CD14-positive monocyte (primary cell): ENCODE results near the gene CASK. TPM values are rescaled to one million over a fixed set of nuclear protein-coding genes. Genes with fewer than 3 reads are reported as not detected.

Experiments used
- DNase-seq, 3 donors: peaks; one replicate each; pipeline ENCODE4 v3.0.0-alpha.2; 2011 to 2022
- H2AFZ ChIP-seq: 2 replicates; pipeline ENCODE4 v1.6.0; 2012; ENCODE audit warnings: mild to moderate bottlenecking, low read depth, low read length, inconsistent platforms; ENCODE audit not compliant: insufficient read depth, poor library complexity, severe bottlenecking
- H3K27ac ChIP-seq, 2 donors: 1 replicate in 1 of 2; 2 replicates in 1 of 2; pipeline ENCODE4 v1.5.1; 2012 to 2013; ENCODE audit warnings: low read length in 2 of 2, control low read depth in 1 of 2, inconsistent platforms in 1 of 2, low read depth in 1 of 2, mild to moderate bottlenecking in 1 of 2
- H3K27me3 ChIP-seq, 2 donors: one replicate each; pipeline versions ENCODE4 v1.6.0 to v1.6.1; 2011 to 2013; ENCODE audit warnings: low read length in 2 of 2; ENCODE audit not compliant: control insufficient read depth in 2 of 2, insufficient read depth in 2 of 2
- H3K36me3 ChIP-seq, 2 donors: replicated peaks in 1 of 2; 1 replicate in 1 of 2; 2 replicates in 1 of 2; pipeline versions ENCODE4 v1.5.1 to v1.6.1; 2012 to 2013; ENCODE audit warnings: low read length in 2 of 2, control low read depth in 1 of 2, inconsistent platforms in 1 of 2, mild to moderate bottlenecking in 1 of 2; ENCODE audit not compliant: insufficient read depth in 2 of 2, control insufficient read depth in 1 of 2
- H3K4me1 ChIP-seq, 2 donors: 1 replicate in 1 of 2; 2 replicates in 1 of 2; pipeline versions ENCODE4 v1.5.1 to v1.6.1; 2012 to 2013; ENCODE audit warnings: low read length in 2 of 2, control low read depth in 1 of 2, inconsistent platforms in 1 of 2, mild to moderate bottlenecking in 1 of 2, moderate library complexity in 1 of 2; ENCODE audit not compliant: insufficient read depth in 2 of 2, control insufficient read depth in 1 of 2
- H3K4me2 ChIP-seq: replicated peaks from 2 replicates; pipeline ENCODE3; 2012; ENCODE audit warnings: low read length, moderate library complexity, mild to moderate bottlenecking; ENCODE audit not compliant: poor library complexity, severe bottlenecking; ENCODE audit errors: extremely low read depth
- H3K4me3 ChIP-seq, 3 experiments: fragments of 200-600 bp in 1 of 3; sonication (generic) in 1 of 3; replicated peaks in 1 of 3; 1 replicate in 2 of 3; 2 replicates in 1 of 3; pipeline ENCODE4 v1.5.1; 2011 to 2013; ENCODE audit warnings: low read length in 3 of 3, mild to moderate bottlenecking in 3 of 3, control low read depth in 2 of 3, low read depth in 2 of 3, inconsistent platforms in 1 of 3, moderate library complexity in 1 of 3
- H3K79me2 ChIP-seq: 2 replicates; pipeline ENCODE4 v1.6.0; 2012; ENCODE audit warnings: mild to moderate bottlenecking, control low read depth, inconsistent platforms, low read length, moderate library complexity; ENCODE audit not compliant: insufficient read depth
- H3K9ac ChIP-seq: 2 replicates; pipeline ENCODE4 v1.6.0; 2017; ENCODE audit warnings: low read length, mild to moderate bottlenecking; ENCODE audit not compliant: insufficient read depth, poor library complexity, severe bottlenecking
- H3K9me3 ChIP-seq, 2 donors: replicated peaks in 1 of 2; 1 replicate in 1 of 2; 2 replicates in 1 of 2; pipeline versions ENCODE4 v1.5.1 to v1.6.1; 2012 to 2013; ENCODE audit warnings: low read length in 2 of 2, control low read depth in 1 of 2; ENCODE audit not compliant: control insufficient read depth in 1 of 2, insufficient read depth in 1 of 2
- H4K20me1 ChIP-seq: 2 replicates; pipeline ENCODE4 v1.6.0; 2012; ENCODE audit warnings: mild to moderate bottlenecking, low read length, control low read depth, moderate library complexity; ENCODE audit not compliant: insufficient read depth
- H3K27ac Mint-ChIP-seq, 7 donors: one replicate each; pipeline ENCODE4 v1.8.0; 2020; ENCODE audit warnings: mild to moderate bottlenecking in 7 of 7, mixed read lengths in 7 of 7, moderate library complexity in 6 of 7, inconsistent platforms in 2 of 7
- H3K27me3 Mint-ChIP-seq, 3 donors: one replicate each; pipeline ENCODE4 v1.8.0; 2021 to 2022; ENCODE audit warnings: low read depth in 3 of 3, mild to moderate bottlenecking in 3 of 3, mixed read lengths in 3 of 3, moderate library complexity in 3 of 3, inconsistent platforms in 1 of 3
- H3K36me3 Mint-ChIP-seq, 2 donors: one replicate each; pipeline ENCODE4 v1.8.0; 2020; ENCODE audit warnings: mixed read lengths in 2 of 2, inconsistent platforms in 1 of 2, mild to moderate bottlenecking in 1 of 2
- H3K4me1 Mint-ChIP-seq: one replicate; pipeline ENCODE4 v1.8.0; 2020; ENCODE audit warnings: mild to moderate bottlenecking, mixed read lengths
- H3K4me3 Mint-ChIP-seq, 2 donors: one replicate each; pipeline ENCODE4 v1.8.0; 2020; ENCODE audit warnings: mild to moderate bottlenecking in 2 of 2, mixed read lengths in 2 of 2, moderate library complexity in 1 of 2
- H3K9me3 Mint-ChIP-seq, 7 donors: one replicate each; pipeline ENCODE4 v1.8.0; 2020 to 2022; ENCODE audit warnings: mixed read lengths in 7 of 7, mild to moderate bottlenecking in 6 of 7, moderate library complexity in 6 of 7, inconsistent platforms in 2 of 7
- WGBS: methylation state at CpG from one replicate; pipeline ENCODE4 v1.1.5; 2013; ENCODE audit warnings: missing lambda C conversion rate; ENCODE audit not compliant: insufficient coverage; 5-methylcytosine and 5-hydroxymethylcytosine counted together
- intact Hi-C, 2 donors: fragments of 100-400 bp; cut with micrococcal nuclease; formaldehyde crosslinking; loops; one replicate each; pipeline versions ENCODE4 v1.15.0 to v1.15.1; 2023
- polyA plus RNA-seq, 3 donors: library from polyadenylated mRNA; depleted of rRNA in 1 of 3; unstranded in 2 of 3; stranded (reverse) in 1 of 3; fragments of 300-500 nt in 2 of 3; fragments of >200 nt in 1 of 3; fragmentation: Illumina TruSeq in 2 of 3; gene quantifications; 1 replicate in 2 of 3; 2 replicates in 1 of 3; pipeline ENCODE4 v1.2.3, GENCODE V29; 2012 to 2021
- TF ChIP-seq, protein P1 (sequence below): fragments of 200-600 bp; IDR thresholded peaks from one replicate; pipeline ENCODE4 v1.8.0; 2022; ENCODE audit warnings: antibody characterized with exemption, mild to moderate bottlenecking

Gene CASK
- polyA plus RNA-seq, 3 donors = 0.48 to 7.4 (median 2.5) TPM

DNA sequence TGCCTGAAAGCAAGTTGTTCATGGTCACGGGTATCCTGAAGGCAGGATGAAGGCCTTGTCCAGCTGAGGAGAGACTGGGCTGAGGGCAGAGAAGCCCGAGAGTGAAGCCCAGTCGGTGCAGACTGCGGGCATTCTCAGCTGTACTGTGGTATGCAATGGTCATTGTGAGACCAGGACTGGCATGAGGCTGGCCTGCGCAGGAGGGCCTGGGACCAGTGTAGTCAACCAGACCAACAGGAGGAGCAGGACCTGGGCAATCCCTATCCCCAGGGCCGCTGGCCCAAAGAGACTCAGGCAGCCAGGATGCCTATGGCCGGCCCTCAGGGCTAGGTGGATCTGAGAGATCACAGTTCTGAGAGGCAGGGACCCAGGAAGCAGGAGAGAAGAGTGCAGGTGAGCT, 394.6 kb downstream of the CASK start:
- H3K9ac ChIP-seq = no peak overlapping the region
- WGBS = 100% methylated on average over 3 of the region's 7 CpGs
- Mint-ChIP-seq H3K4me1 (peaks cover 2% of the 10 kb centered on the region), H3K36me3 (peaks cover 30 to 45% of the 10 kb centered on the region in 2 donors), H3K9me3 (no peaks in the 10 kb centered on the region), H3K27ac (peak overlapping the region in 1 of 7 donors; percentile 6), H3K4me3 (no peak overlapping the region), H3K27me3 (peaks cover 0 to 11% (median 0%) of the 10 kb centered on the region in 3 donors)
- H3K9me3 ChIP-seq = no peaks in the 10 kb centered on the region
- no peaks in the 10 kb centered on the region for H4K20me1 ChIP-seq
- H2AFZ ChIP-seq = no peak overlapping the region
- H3K4me1 ChIP-seq = no peaks in the 10 kb centered on the region
- no peak overlapping the region for H3K4me2 ChIP-seq
- no peak for DNase-seq
- H3K27me3 ChIP-seq = peaks cover 0 to 11% of the 10 kb centered on the region in 2 donors
- TF ChIP-seq, protein P1, sequence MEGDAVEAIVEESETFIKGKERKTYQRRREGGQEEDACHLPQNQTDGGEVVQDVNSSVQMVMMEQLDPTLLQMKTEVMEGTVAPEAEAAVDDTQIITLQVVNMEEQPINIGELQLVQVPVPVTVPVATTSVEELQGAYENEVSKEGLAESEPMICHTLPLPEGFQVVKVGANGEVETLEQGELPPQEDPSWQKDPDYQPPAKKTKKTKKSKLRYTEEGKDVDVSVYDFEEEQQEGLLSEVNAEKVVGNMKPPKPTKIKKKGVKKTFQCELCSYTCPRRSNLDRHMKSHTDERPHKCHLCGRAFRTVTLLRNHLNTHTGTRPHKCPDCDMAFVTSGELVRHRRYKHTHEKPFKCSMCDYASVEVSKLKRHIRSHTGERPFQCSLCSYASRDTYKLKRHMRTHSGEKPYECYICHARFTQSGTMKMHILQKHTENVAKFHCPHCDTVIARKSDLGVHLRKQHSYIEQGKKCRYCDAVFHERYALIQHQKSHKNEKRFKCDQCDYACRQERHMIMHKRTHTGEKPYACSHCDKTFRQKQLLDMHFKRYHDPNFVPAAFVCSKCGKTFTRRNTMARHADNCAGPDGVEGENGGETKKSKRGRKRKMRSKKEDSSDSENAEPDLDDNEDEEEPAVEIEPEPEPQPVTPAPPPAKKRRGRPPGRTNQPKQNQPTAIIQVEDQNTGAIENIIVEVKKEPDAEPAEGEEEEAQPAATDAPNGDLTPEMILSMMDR = no peak
- H3K27ac ChIP-seq = no peak overlapping the region
- peaks cover 14 to 39% of the 10 kb centered on the region in 2 donors for H3K36me3 ChIP-seq
- no peak overlapping the region for H3K4me3 ChIP-seq
- H3K79me2 ChIP-seq = no peaks in the 10 kb centered on the region
- intact Hi-C loops = no loop called here

DNA sequence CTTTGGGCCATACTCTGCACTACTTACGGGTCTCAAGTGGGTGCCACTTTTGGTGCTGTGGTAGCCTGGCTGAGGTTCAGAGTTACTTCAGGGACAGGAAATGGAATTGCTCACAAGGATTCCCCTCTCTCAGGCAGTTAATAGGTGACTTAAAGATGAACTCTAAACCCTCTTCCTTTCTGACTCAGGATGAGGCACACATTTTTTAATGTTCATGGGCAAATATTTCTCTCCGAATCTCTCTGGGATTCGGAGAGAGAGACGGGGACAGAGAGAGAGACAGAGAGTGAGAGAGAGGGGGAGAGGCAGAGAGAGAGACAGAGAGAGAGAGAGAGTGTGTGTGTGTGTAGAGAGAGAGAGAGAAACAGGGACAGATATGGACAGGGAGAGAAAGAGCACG, 396.4 kb downstream of the CASK start:
- peaks cover 0 to 10% (median 0%) of the 10 kb centered on the region in 3 donors for H3K27me3 Mint-ChIP-seq
- no peak for DNase-seq
- Histone ChIP-seq H2AFZ (no peak overlapping the region), H3K9me3 (no peaks in the 10 kb centered on the region), H3K27me3 (peaks cover 0 to 14% of the 10 kb centered on the region in 2 donors), H3K36me3 (peaks cover 17 to 50% of the 10 kb centered on the region in 2 donors), H3K9ac (no peak overlapping the region), H3K4me1 (no peaks in the 10 kb centered on the region), H3K4me3 (no peak overlapping the region), H3K79me2 (no peaks in the 10 kb centered on the region), H3K4me2 (no peak overlapping the region), H3K27ac (no peak overlapping the region), H4K20me1 (no peaks in the 10 kb centered on the region)
- H3K4me3 Mint-ChIP-seq = no peak overlapping the region
- TF ChIP-seq, protein P1 = no peak
- intact Hi-C loops = no loop called here
- 100% methylated on average over 3 of the region's 5 CpGs for WGBS
- peak overlapping the region in 1 of 7 donors; percentile 44 for H3K27ac Mint-ChIP-seq
- H3K36me3 Mint-ChIP-seq = peaks cover 41 to 49% of the 10 kb centered on the region in 2 donors
- H3K4me1 Mint-ChIP-seq = no peaks in the 10 kb centered on the region
- no peaks in the 10 kb centered on the region for H3K9me3 Mint-ChIP-seq
